ENCODE data around the gene RAD23A. TPM values are rescaled to one million over a fixed set of nuclear protein-coding genes. Genes with fewer than 3 reads are reported as not detected.
"Not testable (repeated sequence)": the region's sequence is repeated elsewhere in the genome, so short reads cannot be mapped to it uniquely, and the experiment has no call there.

Gene RAD23A
- total RNA-seq (2014; rRNA removed; shearing (Covaris generic)): 129 and 131 TPM in 2 replicates

- Histone ChIP-seq H3K27me3 (no peaks in the 10 kb centered on the region), H3K4me1 (no peaks in the 10 kb centered on the region; the same call in 1 of the 2 replicates), H3K9me3 (replicated peaks) (no peaks in the 10 kb centered on the region), H3K36me3 (peaks cover 73% of the 10 kb centered on the region), H3K27ac (peak within 1 kb of the TSS; percentile 80), H3K4me3 (peak within 1 kb of the TSS; percentile 70)
- DNase-seq: peak; percentile 99 to 100
These were observed at the start of gene RAD23A for GRCh38 chr19:12945479-12946091. RAD23A (plus strand) TSS chr19:12945862; CDS start chr19:12945949, 87 bp downstream.

DNA sequence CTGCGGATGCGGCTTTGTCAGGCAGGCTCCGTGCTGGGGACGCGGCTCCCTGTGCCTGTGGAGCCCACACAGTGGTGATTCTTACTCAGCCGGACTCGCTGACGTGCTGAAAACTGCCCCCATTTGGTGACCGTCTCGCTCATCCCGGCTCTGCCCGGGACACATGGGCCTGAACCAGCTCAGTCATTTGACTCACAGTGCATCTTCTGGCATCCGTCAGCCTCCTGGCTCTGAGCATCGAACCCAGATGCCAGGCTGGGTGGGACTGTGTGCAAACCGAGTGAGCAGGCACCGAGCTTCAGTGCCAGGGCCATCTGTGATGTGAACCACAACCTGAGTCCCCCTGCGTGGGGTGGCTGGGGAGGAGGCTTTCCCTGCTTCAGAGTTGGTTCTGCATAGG lies 49.2 kb upstream of the RAD23A start:
- Histone ChIP-seq H3K4me1 (no peaks in the 10 kb centered on the region), H3K36me3 (peaks cover 2% of the 10 kb centered on the region; the same call in 1 of the 2 replicates), H3K27ac (no peak overlapping the region), H3K9me3 (replicated peaks) (no peaks in the 10 kb centered on the region), H3K4me3 (no peak overlapping the region), H3K27me3 (no peaks in the 10 kb centered on the region)
- no peak for DNase-seq

- H3K27ac ChIP-seq: no peak overlapping the region
- H3K36me3 ChIP-seq: peaks cover 2% of the 10 kb centered on the region; the same call in 1 of the 2 replicates
- no peaks in the 10 kb centered on the region for H3K9me3 ChIP-seq (replicated peaks)
- DNase-seq: no peak
- no peak overlapping the region for H3K4me3 ChIP-seq
- no peaks in the 10 kb centered on the region for H3K27me3 ChIP-seq
- no peaks in the 10 kb centered on the region for H3K4me1 ChIP-seq
These were observed 45.7 kb upstream of the RAD23A start for GRCh38 chr19:12899891-12900518.

DNA sequence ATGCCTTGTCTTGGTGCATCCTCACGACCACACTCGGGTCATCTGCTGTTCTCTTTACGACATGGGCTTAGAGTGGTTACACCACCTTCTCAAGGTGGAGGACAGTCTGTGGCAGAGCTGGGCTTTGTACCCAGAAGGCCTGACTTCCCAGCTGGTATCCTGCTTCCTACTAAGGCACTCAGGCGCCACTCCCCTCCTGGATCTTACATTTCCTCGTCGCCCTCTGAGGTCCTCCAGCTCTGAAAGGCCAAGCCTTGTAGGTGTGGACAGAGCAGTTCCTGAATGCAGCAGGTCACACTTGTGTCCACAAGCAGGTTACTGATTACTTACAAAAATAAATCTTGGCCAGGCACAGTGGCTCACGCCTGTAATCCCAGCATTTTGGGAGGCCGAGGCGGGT lies 38.5 kb upstream of the RAD23A start:
- H3K27me3 ChIP-seq: no peaks in the 10 kb centered on the region
- no peaks in the 10 kb centered on the region for H3K9me3 ChIP-seq (replicated peaks)
- no peak for DNase-seq
- peaks cover 4% of the 10 kb centered on the region; the same call in 1 of the 2 replicates for H3K4me1 ChIP-seq
- no peak overlapping the region for H3K4me3 ChIP-seq
- no peak overlapping the region for H3K27ac ChIP-seq
- no peaks in the 10 kb centered on the region for H3K36me3 ChIP-seq

DNA sequence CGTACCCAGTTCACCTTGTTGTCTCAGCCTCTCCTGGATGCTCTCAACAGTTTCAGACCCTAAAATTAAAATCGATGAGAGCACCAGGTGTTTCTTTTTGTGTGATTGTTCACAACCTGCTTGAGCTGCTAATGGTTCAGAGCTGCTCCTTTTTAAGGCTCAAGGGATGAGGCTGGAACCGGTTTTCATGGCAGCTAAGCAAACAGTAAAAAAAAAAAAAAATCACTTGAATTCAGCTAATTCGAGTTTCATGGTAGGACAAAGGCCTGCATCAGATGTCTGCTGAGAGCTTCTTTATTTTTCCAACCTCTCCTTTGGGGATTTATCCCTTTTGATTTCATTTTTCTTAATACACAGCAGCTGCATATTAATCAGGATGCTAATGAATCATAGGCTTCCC lies 33.1 kb upstream of the RAD23A start:
- Histone ChIP-seq H3K9me3 (replicated peaks) (no peaks in the 10 kb centered on the region), H3K36me3 (no peaks in the 10 kb centered on the region), H3K27ac (peak overlapping the region; percentile 76), H3K4me3 (peak overlapping the region; percentile 41), H3K27me3 (no peaks in the 10 kb centered on the region), H3K4me1 (peaks cover 17% of the 10 kb centered on the region; the same call in 1 of the 2 replicates)
- DNase-seq: no peak

- Histone ChIP-seq H3K36me3 (no peaks in the 10 kb centered on the region), H3K4me3 (peak overlapping the region; percentile 41), H3K27ac (peak overlapping the region; percentile 76), H3K4me1 (peaks cover 17% of the 10 kb centered on the region; the same call in 1 of the 2 replicates), H3K9me3 (replicated peaks) (no peaks in the 10 kb centered on the region), H3K27me3 (no peaks in the 10 kb centered on the region)
- peak; percentile 89 to 92 for DNase-seq
These were observed 32.6 kb upstream of the RAD23A start for GRCh38 chr19:12913011-12913561.

- no peaks in the 10 kb centered on the region for H3K36me3 ChIP-seq
- no peak overlapping the region for H3K4me3 ChIP-seq
- peak in 1 of 2 experiments; percentile 49 for DNase-seq
- peaks cover 17% of the 10 kb centered on the region; the same call in 1 of the 2 replicates for H3K4me1 ChIP-seq
- no peaks in the 10 kb centered on the region for H3K9me3 ChIP-seq (replicated peaks)
- no peak overlapping the region; the same call in 1 of the 2 replicates for H3K27ac ChIP-seq
- no peaks in the 10 kb centered on the region for H3K27me3 ChIP-seq
These were observed 31.6 kb upstream of the RAD23A start for GRCh38 chr19:12913851-12914690.

GRCh38 chr19:12915860-12916259 lies 29.8 kb upstream of the RAD23A start:
- H3K27me3 ChIP-seq; H3K36me3 ChIP-seq; H3K27ac ChIP-seq; H3K4me3 ChIP-seq; DNase-seq; H3K9me3 ChIP-seq (replicated peaks): not testable (repeated sequence)
- peaks cover 17% of the 10 kb centered on the region; the same call in 1 of the 2 replicates for H3K4me1 ChIP-seq

DNA sequence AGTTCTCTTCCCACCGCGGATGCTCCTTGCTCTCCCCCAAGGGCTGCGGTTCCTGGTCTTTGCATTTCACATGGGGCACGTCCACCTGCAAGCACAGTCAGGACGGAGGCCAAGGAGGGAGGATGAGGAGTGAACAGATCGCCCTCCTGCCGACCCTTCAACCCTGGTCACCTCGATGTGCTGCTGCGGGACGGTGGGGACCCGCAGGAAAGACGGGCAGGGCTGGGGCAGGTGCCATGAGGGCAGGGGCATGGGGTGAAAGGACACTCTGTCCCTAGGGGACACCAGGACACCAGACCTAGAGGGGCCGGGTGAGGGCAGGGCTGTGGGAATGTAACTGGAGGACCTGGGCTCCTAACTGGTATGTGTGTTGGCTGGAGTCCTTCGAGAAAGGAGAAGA lies 27.4 kb upstream of the RAD23A start:
- Histone ChIP-seq H3K9me3 (replicated peaks) (no peaks in the 10 kb centered on the region), H3K4me1 (peaks cover 10% of the 10 kb centered on the region; the same call in 1 of the 2 replicates), H3K27ac (no peak overlapping the region), H3K4me3 (no peak overlapping the region), H3K27me3 (no peaks in the 10 kb centered on the region), H3K36me3 (peaks cover 10% of the 10 kb centered on the region)
- DNase-seq: no peak

DNA sequence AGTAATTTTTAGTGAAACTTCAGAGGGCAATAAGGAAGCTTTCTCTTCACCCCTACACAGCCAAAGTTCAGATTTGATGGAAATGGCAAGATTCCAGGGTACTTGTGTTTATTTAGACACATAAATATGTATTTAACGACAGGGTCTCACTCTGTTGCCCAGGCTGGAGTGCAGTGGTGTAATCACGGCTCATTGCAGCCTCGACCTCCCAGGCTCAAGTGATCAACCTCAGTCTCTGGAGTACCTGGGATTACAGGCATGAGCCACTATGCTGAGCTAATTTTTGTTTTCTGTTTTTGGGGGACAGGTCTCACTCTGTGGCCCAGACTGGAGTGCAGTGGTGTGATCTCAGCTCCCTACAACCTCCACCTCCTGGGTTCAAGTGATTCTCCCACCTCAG lies 24.6 kb upstream of the RAD23A start:
- no peaks in the 10 kb centered on the region for H3K4me1 ChIP-seq
- H3K27ac ChIP-seq: no peak overlapping the region
- H3K4me3 ChIP-seq: no peak overlapping the region
- no peaks in the 10 kb centered on the region for H3K9me3 ChIP-seq (replicated peaks)
- peaks cover 38% of the 10 kb centered on the region for H3K36me3 ChIP-seq
- no peaks in the 10 kb centered on the region for H3K27me3 ChIP-seq
- no peak for DNase-seq

DNA sequence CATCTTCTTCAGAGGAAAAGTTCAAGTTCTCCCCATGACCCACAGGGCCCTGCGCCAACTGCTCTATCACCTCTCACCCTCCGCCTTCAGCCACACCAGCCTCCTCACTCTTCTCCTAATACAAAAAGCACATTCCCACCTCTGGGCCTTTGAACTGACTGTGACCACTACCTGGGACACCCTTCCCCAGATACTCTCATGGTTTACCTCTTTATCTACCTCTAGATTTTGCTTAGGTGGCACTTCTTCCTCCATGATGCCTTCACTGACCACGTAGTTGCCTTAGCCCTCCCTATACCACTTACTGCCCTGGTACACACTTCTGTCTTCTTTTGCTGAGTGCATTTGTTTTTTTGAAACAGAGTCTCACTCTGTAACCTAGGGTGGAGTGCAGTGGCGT lies 22.7 kb upstream of the RAD23A start:
- DNase-seq: no peak
- Histone ChIP-seq H3K4me1 (no peaks in the 10 kb centered on the region), H3K27me3 (no peaks in the 10 kb centered on the region), H3K4me3 (no peak overlapping the region), H3K36me3 (peaks cover 52% of the 10 kb centered on the region), H3K9me3 (replicated peaks) (no peaks in the 10 kb centered on the region), H3K27ac (no peak overlapping the region)

- Histone ChIP-seq H3K27me3 (no peaks in the 10 kb centered on the region), H3K9me3 (replicated peaks) (no peaks in the 10 kb centered on the region), H3K27ac (no peak overlapping the region), H3K4me3 (no peak overlapping the region), H3K4me1 (no peaks in the 10 kb centered on the region), H3K36me3 (peaks cover 68% of the 10 kb centered on the region)
- no peak for DNase-seq
These were observed 20.9 kb upstream of the RAD23A start for GRCh38 chr19:12924621-12925310.

DNA sequence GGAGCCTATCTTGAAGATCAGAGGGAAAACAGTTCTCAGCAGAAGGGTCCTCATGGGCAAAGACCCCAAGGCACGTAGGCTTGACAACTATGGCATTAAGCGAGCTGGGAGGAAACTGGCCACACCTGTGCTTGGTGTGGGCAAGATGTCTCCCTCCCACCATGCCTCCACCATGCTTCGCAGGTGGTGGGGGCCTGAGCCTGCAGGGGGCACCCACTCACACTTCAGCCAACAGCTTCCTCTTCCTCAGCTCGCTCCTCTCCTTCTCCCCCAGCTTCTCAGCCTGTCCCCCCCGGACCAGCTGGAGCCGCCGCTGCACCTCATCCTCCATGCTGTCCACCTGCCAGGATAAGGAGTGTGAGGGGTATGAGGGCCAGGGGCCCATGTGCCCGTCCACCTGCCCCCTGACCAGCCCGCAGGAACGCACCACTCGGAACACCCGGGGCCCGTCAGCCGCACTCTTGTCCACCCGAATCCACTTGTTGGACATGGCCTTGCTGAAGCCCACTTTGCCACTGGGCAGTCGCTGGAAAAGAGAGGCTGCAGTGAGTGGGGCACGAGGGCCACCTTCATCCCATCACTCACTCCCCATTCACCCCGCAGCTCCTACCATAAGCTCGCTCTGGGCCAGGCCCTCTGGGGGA lies 15.5 kb upstream of the RAD23A start:
- Histone ChIP-seq H3K9me3 (replicated peaks) (no peaks in the 10 kb centered on the region), H3K4me3 (no peak overlapping the region), H3K4me1 (peaks cover 8% of the 10 kb centered on the region; the same call in 1 of the 2 replicates), H3K27ac (no peak overlapping the region), H3K27me3 (no peaks in the 10 kb centered on the region), H3K36me3 (peaks cover 52% of the 10 kb centered on the region)
- no peak for DNase-seq
